GM21619 (cell line): ENCODE data around the gene MSL1.
"Not testable (repeated sequence)": the region's sequence is repeated elsewhere in the genome, so short reads cannot be mapped to it uniquely, and the experiment has no call there.

ENCODE experiments used
- ATAC-seq: cut with Tn5 transposase; IDR thresholded peaks from one replicate; pipeline ENCODE4 v1.9.1; 2021; ENCODE audit not compliant: unreplicated experiment

The MSL1 gene

GRCh38 chr17:40124279-40125141, 2.7 kb downstream of the MSL1 start:
- no peak for ATAC-seq

GRCh38 chr17:40129498-40129897, 7.7 kb downstream of the MSL1 start:
- no peak for ATAC-seq

- ATAC-seq: no peak
Observed at GRCh38 chr17:40130352-40131042, 8.7 kb downstream of the MSL1 start.

GRCh38 chr17:40134184-40134583, 12.4 kb downstream of the MSL1 start:
- ATAC-seq: no peak

- no peak for ATAC-seq
Observed at GRCh38 chr17:40135817-40136216, 14.0 kb downstream of the MSL1 start.

GRCh38 chr17:40139566-40140058, 17.8 kb downstream of the MSL1 start:
- ATAC-seq: peak; percentile 14

GRCh38 chr17:40143166-40143565, 21.4 kb downstream of the MSL1 start:
- not testable (repeated sequence) for ATAC-seq

GRCh38 chr17:40145476-40145875, 23.7 kb downstream of the MSL1 start:
- ATAC-seq: no peak

GRCh38 chr17:40148527-40148926, 26.8 kb downstream of the MSL1 start:
- ATAC-seq: no peak

GRCh38 chr17:40150276-40150675, 28.5 kb downstream of the MSL1 start:
- no peak for ATAC-seq

GRCh38 chr17:40151414-40151963, 29.7 kb downstream of the MSL1 start:
- no peak for ATAC-seq

- ATAC-seq: no peak
Observed at GRCh38 chr17:40153603-40154236, 31.9 kb downstream of the MSL1 start.

GRCh38 chr17:40157973-40158372, 36.2 kb downstream of the MSL1 start:
- ATAC-seq: no peak

- ATAC-seq: no peak
Observed at GRCh38 chr17:40158438-40159013, 36.8 kb downstream of the MSL1 start.

GRCh38 chr17:40159456-40159855, 37.7 kb downstream of the MSL1 start:
- no peak for ATAC-seq

- ATAC-seq: no peak
Observed at GRCh38 chr17:40167685-40168261, 46.0 kb downstream of the MSL1 start.

GRCh38 chr17:40168262-40168832, 46.6 kb downstream of the MSL1 start:
- no peak for ATAC-seq

- no peak for ATAC-seq
Observed at GRCh38 chr17:40170325-40170724, 48.6 kb downstream of the MSL1 start.

GRCh38 chr17:40171750-40172149, 50.0 kb downstream of the MSL1 start:
- no peak for ATAC-seq

GRCh38 chr17:40173091-40173777, 51.5 kb downstream of the MSL1 start:
- ATAC-seq: no peak
